Adipocyte (in vitro differentiated cells): Measurements from ENCODE around the gene GARS1.

Experiments used
- DNase-seq: peaks from one replicate; pipeline ENCODE4 v3.0.0-alpha.2; 2015; ENCODE audit warnings: low read depth
- H3K27me3 ChIP-seq: replicated peaks from 2 replicates; pipeline ENCODE4 v1.7.0; 2013; ENCODE audit warnings: mild to moderate bottlenecking, low read length, moderate library complexity; ENCODE audit not compliant: control insufficient read depth, insufficient read depth
- H3K36me3 ChIP-seq: 2 replicates; pipeline ENCODE4 v1.7.0; 2013; ENCODE audit warnings: low read length, mild to moderate bottlenecking, moderate library complexity; ENCODE audit not compliant: control insufficient read depth, insufficient read depth, severe bottlenecking
- H3K4me1 ChIP-seq: 2 replicates; pipeline ENCODE4 v1.7.0; 2013; ENCODE audit warnings: mild to moderate bottlenecking, low read length, moderate library complexity; ENCODE audit not compliant: control insufficient read depth, insufficient read depth
- H3K4me3 ChIP-seq: 2 replicates; pipeline ENCODE4 v1.7.0; 2013; ENCODE audit warnings: mild to moderate bottlenecking, low read length, moderate library complexity
- H3K9ac ChIP-seq: 2 replicates; pipeline ENCODE4 v1.7.0; 2013; ENCODE audit warnings: mild to moderate bottlenecking, low read length, moderate library complexity
- H3K9me3 ChIP-seq: 2 replicates; pipeline ENCODE4 v1.7.0; 2013; ENCODE audit warnings: mild to moderate bottlenecking, low read length, moderate library complexity; ENCODE audit not compliant: control insufficient read depth

GARS1 gene

DNA sequence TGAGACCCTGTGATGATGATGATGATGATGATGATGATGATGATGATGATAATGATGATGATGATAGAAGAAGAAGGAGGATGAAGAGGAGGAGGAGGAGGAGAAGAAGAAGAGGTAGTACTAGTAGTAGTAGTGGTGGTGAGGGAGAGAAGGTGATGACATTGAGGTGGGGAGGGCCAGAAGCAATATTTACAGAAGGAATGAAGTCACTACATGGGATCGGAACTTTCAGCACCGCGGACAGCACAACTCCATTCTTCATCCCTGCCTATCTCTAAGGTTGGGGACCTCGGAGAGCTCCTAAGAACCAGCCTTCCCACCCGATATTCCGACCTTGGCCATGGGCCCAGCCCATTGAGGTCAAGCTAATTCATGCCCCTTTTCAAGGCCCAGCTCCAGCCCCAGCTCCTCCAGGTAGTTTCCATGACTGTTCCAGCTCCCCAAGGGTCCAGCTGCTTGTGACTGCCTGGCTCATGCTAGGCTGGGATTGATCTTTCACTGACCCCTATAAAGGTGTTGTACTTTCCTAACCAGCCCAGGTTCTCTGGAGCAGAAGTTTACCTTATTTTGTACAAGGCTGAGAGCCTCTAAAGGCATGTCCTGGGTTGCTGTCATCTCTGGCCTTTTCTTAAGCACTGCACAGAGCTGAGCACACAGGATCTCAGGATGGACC is 77.3 kb downstream of the GARS1 start:
- no peak overlapping the region for H3K4me3 ChIP-seq
- no peaks in the 10 kb centered on the region for H3K36me3 ChIP-seq
- H3K4me1 ChIP-seq, result no peaks in the 10 kb centered on the region
- DNase-seq, result peak; percentile 74
- peaks cover 3% of the 10 kb centered on the region for H3K9me3 ChIP-seq
- peaks cover 69% of the 10 kb centered on the region for H3K27me3 ChIP-seq
- H3K9ac ChIP-seq, result no peak overlapping the region

DNA sequence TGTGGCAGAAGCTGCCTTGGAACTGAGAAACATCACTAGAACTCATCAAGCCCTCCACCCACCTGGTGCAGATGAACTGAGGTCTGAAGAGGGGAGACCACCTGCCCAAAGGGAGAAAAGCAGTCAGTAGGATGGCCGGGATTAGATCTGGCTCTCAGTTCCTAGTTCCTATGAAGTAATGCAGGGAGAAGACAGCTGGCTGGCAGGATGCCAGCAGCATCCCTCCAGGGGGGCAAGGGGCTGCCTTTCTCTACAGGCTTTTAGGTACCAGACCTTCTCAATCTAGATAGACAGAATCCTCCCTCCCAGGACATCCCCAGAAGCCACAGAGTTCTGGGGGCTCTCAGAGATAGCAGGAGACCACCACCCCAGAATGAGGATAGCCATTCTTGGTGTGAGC is 79.7 kb downstream of the GARS1 start:
- no peak for DNase-seq
- H3K27me3 ChIP-seq, result peaks cover 74% of the 10 kb centered on the region
- peaks cover 3% of the 10 kb centered on the region for H3K9me3 ChIP-seq
- H3K4me3 ChIP-seq, result no peak overlapping the region
- H3K9ac ChIP-seq, result no peak overlapping the region
- H3K4me1 ChIP-seq, result no peaks in the 10 kb centered on the region
- no peaks in the 10 kb centered on the region for H3K36me3 ChIP-seq

DNA sequence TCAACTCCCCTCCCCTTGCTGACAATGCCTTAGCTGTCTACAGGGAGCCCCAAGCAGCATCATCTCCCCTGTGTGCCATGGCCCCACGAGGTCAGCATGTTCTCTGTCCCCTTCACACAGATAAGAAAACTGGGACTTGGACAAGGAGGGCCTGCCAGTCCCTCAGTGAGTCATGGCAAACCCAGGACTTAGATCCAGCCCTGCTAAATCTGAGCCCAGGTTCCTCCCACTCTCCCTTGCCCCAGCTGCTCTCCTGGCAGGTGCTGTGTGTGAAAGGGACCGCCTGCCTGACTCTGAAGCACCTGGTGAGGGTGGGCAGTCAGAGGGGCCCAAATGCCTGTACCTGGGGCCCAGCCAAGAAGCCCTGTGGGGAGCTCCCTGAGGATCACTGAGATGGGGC is 80.2 kb downstream of the GARS1 start:
- no peak overlapping the region for H3K4me3 ChIP-seq
- DNase-seq, result no peak
- peaks cover 3% of the 10 kb centered on the region for H3K9me3 ChIP-seq
- no peak overlapping the region for H3K9ac ChIP-seq
- no peaks in the 10 kb centered on the region for H3K36me3 ChIP-seq
- H3K27me3 ChIP-seq, result peaks cover 76% of the 10 kb centered on the region
- no peaks in the 10 kb centered on the region for H3K4me1 ChIP-seq

DNA sequence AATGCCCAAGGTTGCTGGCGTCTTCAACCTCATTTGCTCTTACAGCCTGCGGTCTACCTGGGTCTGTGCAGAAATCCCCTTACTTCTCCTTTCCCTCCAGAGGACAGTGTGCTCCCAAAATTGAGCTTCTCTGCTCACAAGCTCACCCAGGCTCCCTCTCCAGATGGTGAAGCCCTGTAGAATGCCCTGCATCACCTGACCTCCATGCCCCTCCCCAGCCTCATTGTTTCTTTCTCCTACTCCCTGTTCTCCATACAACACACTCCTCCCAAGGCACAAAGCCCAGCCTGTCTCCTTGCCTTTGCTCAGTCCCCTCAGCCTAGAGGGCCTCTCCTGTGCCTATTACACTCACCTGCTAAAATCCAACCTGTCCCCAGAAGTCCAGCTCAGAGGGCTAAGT is 84.1 kb downstream of the GARS1 start:
- Histone ChIP-seq H3K9me3 (no peaks in the 10 kb centered on the region), H3K27me3 (peaks cover 93% of the 10 kb centered on the region), H3K4me1 (peaks cover 9% of the 10 kb centered on the region), H3K9ac (no peak overlapping the region), H3K36me3 (no peaks in the 10 kb centered on the region), H3K4me3 (no peak overlapping the region)
- DNase-seq, result no peak

DNA sequence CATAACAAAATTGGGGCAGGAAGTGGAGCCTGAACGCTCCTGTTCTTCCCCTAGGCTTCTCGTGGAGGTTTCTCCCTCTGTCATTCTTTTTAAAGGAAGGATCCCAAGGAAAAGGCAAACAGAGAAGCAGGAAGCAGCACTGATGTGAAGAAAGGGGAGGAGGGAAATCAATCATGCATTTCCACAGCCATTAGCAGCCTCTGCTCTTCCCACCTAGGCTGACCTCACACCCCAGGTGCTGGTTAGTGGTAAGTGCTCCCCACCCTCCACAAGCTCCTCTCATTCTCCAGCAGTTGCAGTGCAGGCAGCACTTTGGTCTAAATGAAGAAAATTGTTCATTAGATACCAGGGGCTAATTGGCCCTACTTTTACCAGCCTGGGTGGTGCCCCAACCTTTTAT is 85.0 kb downstream of the GARS1 start:
- Histone ChIP-seq H3K4me1 (peaks cover 9% of the 10 kb centered on the region), H3K4me3 (no peak overlapping the region), H3K9me3 (no peaks in the 10 kb centered on the region), H3K36me3 (no peaks in the 10 kb centered on the region), H3K9ac (no peak overlapping the region), H3K27me3 (peaks cover 97% of the 10 kb centered on the region)
- no peak for DNase-seq

DNA sequence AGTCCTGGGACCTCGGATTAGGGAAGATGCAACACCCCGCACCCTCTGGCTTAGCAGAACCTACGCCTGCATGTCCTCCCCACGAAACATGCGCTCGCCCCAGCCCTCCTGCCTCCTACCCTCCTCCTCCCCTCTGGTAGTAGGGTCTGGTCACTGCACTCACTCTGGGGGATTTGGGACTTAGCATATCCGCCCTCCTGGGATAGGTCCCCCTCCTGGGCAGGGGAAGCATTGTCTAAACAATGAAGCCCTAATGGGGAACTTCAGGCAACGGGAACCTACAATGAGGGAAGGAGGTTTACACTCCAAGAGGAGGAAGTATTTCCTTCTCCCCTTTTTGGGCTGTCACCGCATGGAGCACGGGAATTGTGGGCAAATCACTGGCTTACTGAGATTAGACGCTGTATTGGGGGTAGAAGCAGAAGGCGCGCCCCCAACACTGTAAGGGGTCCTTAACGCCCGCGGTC is 86.7 kb downstream of the GARS1 start:
- Histone ChIP-seq H3K27me3 (peaks cover 97% of the 10 kb centered on the region), H3K4me1 (peaks cover 9% of the 10 kb centered on the region), H3K36me3 (no peaks in the 10 kb centered on the region), H3K4me3 (no peak overlapping the region), H3K9me3 (no peaks in the 10 kb centered on the region), H3K9ac (no peak overlapping the region)
- no peak for DNase-seq

DNA sequence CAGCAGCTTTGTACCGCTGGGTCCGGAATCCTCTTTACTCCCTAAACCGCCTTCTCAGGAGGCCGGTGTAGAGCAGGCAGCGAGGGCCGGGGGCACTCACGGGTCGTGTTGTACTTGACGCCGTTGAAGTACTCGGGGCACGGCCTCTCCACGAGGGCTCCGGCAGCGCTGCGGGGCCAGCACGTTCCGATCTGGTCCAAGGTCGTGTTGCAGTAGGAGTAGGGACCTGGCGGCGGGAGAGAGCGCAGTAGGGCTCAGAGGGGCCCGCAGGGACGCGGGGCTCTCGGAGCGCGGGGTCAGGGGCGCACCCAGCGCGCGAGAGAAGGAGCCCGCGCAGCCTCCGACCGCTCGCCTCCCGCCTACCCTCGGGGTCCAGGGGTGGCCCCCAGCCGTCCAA is 87.1 kb downstream of the GARS1 start:
- peaks cover 92% of the 10 kb centered on the region for H3K27me3 ChIP-seq
- peak overlapping the region; percentile 47 for H3K4me3 ChIP-seq
- no peak for DNase-seq
- no peaks in the 10 kb centered on the region for H3K36me3 ChIP-seq
- peaks cover 9% of the 10 kb centered on the region for H3K4me1 ChIP-seq
- H3K9ac ChIP-seq, result no peak overlapping the region
- no peaks in the 10 kb centered on the region for H3K9me3 ChIP-seq

DNA sequence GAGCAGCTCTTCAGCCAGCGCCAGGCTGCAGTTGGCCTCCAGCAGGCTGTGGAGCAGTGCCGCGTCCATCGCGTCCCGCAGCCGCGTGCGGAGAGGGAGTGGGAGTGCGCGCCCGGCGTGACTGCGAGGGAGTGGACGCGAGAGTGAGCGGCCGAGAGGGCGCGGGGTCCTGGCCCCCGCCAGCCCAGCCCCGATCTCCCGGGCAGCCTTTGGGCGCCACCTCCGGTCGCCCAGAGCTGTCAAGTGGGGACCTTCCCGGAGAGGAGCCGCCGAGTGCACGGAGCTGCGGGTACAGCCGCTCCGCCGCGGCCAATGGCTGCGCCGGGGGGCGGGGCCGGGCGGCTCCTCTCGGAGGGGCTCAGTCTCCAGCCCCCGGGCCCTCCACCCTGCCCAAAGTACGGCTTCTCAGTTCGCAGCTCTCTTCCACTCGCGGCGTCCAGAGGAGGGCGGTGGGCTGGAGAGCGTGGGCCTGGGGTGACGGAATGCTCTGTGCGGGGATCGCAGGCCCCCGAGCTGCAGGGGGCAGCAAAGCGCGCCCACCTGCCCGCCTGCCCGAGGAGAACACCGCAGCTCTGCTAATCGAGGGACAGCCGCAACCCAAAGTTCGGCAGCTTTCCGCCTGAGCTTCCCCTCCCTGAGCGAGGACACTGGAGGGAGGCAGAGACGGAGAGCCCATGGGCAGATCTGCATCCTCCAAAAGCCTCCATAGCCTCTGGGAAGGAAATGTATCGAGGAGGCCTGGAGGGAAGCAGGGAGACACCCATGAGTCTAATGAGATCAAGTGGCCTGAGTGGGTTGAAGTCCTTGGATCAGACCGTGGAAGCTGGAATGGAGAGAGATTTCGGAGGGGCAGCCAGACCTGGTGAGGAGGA is 87.8 kb downstream of the GARS1 start, which contains the start of gene CRHR2:
Gene CRHR2, minus strand, starts transcription at position 245 of the 872 bp plus-strand sequence. Its CDS starts 176 bp downstream, at position 69.
- no peak for DNase-seq
- Histone ChIP-seq H3K4me1 (peaks cover 9% of the 10 kb centered on the region), H3K27me3 (peaks cover 87% of the 10 kb centered on the region), H3K36me3 (no peaks in the 10 kb centered on the region), H3K9ac (no peak within 1 kb of the TSS), H3K9me3 (no peaks in the 10 kb centered on the region), H3K4me3 (peak within 1 kb of the TSS; percentile 47)

DNA sequence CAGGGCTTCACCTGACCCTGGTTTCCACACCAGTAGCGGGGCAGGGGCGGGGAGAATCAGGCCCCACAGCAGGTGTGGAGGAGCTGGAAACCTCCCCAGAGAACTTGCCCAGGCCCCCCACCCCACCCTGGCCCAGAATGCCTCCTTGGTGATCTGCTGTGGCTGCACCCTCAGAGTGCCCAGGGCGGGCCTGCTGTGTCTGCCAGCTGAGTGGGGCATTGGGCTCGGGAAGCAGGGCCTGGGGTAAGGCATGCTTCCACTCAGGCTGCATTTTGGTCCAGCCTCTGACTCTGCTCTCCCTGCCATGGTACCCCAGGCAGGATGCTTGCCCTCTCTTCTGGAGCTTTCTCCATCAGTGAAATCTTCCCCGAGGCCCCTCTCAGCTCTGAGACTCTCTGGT is 88.6 kb downstream of the GARS1 start:
- Histone ChIP-seq H3K4me3 (no peak overlapping the region), H3K9me3 (no peaks in the 10 kb centered on the region), H3K27me3 (peaks cover 87% of the 10 kb centered on the region), H3K36me3 (no peaks in the 10 kb centered on the region), H3K4me1 (peaks cover 9% of the 10 kb centered on the region), H3K9ac (no peak overlapping the region)
- no peak for DNase-seq
